ENCODE results near the gene FAM240A. TPM values are rescaled to one million over a fixed set of nuclear protein-coding genes. Genes with fewer than 3 reads are reported as not detected.

FAM240A gene
- polyA plus RNA-seq, 1 donor: 0.52 TPM

DNA sequence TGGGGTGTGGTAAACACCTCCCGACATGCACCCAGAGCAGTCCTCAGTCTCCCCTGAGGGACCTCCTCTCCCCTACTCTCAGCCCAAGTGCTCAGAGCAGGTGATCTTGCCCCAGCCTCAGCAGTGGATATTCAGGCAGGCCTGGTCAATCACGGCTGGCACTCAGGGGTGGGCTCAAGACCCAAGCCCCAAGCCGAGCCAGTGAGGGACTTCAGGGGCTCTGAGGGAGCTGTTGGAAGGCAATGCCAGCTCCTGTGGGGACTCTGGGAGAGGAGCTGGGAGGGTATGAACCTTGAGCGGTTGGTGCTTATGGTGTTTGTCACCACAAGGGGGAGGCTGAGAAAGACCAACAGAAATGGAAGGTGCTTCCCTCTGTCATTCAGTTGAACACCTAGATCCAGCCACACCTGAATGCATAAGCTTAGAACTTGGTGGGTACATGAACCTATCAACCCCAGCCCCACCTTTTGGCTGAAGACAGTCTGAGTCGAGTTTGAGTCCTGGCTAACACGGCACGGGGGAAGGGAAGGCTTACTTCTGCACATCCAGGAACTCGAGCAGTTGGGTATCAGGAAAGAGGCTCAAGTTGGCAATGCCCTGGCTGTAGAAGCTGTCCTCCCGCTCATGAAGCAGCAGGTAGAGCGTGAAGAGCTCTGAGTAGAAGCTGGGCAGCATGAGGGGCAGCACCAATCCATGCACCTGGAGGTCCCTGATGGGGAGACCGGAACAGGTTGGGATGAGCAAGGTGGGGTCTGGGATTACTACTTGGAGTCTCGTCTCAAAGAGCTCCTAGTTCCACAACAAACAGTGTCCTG is 61.9 kb downstream of the FAM240A start:
- no peak for DNase-seq (ENCODE audit: low read depth)

DNA sequence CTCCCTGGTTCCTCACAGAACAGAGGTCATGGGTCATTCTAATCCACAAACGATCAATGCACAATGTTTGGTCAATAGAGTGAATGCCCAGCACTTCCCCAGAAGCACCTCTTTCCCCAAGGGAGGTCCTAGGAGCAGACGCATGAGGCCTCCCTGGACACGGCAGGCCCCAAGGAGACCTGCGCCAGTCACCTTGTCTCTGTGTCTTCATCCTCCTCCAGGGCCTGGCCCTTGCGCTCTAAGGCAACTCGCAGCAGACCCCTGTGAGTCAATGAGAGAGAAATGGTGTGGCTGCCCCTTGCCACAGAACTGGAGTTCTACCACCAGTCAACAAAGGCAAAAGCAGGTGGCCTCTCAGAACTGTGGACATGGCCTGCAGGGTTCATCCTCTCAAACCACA is 63.1 kb downstream of the FAM240A start:
- DNase-seq (ENCODE audit: low read depth): no peak

Other genes with a start within 250 kb of the FAM240A start
- gene CCR5, start 241.6 kb upstream of the FAM240A start, polyA plus RNA-seq (ENCODE audit: insufficient read length): 0.40 TPM
- gene CCRL2, start 205.3 kb upstream of the FAM240A start, polyA plus RNA-seq (ENCODE audit: insufficient read length): 0.38 TPM
- gene LTF, start 147.6 kb upstream of the FAM240A start, polyA plus RNA-seq (ENCODE audit: insufficient read length): 3.0 TPM
- 0.14 TPM for gene RTP3, start 114.5 kb upstream of the FAM240A start, polyA plus RNA-seq (ENCODE audit: insufficient read length)
- gene LRRC2, start 46.2 kb upstream of the FAM240A start, polyA plus RNA-seq (ENCODE audit: insufficient read length): 5.2 TPM
- 9.0 TPM for gene ALS2CL, start 81.2 kb downstream of the FAM240A start, polyA plus RNA-seq (ENCODE audit: insufficient read length)
- 1.2 TPM for gene TMIE, start 88.9 kb downstream of the FAM240A start, polyA plus RNA-seq (ENCODE audit: insufficient read length)
- 0.19 TPM for gene PRSS50, start 105.3 kb downstream of the FAM240A start, polyA plus RNA-seq (ENCODE audit: insufficient read length)